GM12872 (cell line): ENCODE measurements around the gene WSB1.

Source experiments
- TF ChIP-seq, protein P1 (sequence below): IDR thresholded peaks from 3 replicates; pipeline ENCODE4 v1.5.1; 2011; ENCODE audit warnings: low read depth, mild to moderate bottlenecking, low read length, moderate library complexity; ENCODE audit not compliant: insufficient read depth

WSB1 gene

DNA sequence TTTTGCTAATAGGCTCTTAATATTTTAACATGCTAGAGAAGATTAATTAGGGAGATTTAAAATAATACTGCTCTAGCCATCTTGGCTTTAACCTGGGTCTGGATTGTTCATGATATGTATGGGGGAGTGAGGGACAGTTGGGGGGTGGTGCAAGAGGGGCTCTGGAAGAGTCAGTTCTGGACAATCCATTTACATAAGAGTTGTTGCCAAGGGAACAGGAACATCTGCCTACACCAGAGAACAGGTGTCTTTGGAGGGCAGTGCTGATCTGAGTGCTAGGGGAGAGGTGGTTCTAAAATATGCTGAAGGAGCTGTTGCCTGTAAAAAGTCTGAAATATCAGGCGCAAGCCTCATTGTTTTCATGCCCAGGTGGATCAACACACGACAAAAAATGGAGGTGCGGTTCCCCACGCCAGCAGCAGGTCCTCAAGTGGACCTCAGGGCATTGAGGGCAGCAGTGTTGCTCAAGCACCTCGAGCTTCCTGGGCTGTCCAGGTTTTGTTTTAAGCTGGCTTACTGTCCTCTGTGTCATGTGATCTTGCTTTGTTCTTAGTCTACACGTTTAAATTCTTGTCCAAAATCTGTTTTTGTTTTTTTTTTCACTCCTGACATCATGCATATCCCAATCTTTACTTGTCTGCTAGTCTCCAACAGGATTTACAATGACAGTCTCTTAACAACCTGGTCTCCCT, 25.4 kb upstream of the WSB1 start:
- TF ChIP-seq, protein P1, sequence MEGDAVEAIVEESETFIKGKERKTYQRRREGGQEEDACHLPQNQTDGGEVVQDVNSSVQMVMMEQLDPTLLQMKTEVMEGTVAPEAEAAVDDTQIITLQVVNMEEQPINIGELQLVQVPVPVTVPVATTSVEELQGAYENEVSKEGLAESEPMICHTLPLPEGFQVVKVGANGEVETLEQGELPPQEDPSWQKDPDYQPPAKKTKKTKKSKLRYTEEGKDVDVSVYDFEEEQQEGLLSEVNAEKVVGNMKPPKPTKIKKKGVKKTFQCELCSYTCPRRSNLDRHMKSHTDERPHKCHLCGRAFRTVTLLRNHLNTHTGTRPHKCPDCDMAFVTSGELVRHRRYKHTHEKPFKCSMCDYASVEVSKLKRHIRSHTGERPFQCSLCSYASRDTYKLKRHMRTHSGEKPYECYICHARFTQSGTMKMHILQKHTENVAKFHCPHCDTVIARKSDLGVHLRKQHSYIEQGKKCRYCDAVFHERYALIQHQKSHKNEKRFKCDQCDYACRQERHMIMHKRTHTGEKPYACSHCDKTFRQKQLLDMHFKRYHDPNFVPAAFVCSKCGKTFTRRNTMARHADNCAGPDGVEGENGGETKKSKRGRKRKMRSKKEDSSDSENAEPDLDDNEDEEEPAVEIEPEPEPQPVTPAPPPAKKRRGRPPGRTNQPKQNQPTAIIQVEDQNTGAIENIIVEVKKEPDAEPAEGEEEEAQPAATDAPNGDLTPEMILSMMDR: no peak

DNA sequence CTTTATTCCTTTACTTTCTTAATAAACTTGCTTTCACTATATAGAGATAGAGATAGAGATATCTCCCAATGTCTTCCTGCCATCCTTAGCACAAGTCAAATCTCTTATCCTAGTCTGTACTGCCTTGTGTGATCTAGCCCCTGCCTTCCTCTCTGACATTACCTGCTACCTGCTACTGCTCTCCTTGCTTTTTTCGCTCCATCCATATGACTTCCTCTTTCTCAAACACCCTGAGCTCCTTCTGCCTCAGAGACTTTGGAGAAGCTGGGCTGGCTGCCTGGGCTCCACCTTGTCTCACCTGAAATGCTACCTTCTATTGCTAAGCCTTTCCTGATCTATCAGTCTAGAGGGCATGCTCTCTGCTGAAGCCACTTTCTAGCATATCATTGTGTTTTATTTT, 24.7 kb upstream of the WSB1 start:
- TF ChIP-seq, protein P1: no peak

DNA sequence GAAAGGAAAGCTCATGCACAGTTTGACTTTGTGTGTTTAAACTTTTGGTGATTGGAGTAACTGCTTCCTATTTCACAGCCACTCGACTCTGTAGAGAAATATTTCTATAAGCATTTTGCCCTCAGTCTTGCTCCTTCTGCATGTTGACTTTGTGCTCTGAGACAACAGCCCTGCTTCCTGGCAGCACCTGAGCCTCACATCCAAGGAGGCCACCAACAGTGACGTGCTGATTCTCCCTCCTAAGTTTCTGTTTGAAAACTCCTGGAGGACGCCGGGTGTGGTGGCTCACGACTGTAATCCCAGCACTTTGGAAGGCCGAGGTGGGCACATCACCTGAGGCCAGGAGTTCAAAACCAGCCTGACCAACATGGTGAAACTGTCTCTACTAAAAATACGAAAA, 23.9 kb upstream of the WSB1 start:
- TF ChIP-seq, protein P1: no peak

DNA sequence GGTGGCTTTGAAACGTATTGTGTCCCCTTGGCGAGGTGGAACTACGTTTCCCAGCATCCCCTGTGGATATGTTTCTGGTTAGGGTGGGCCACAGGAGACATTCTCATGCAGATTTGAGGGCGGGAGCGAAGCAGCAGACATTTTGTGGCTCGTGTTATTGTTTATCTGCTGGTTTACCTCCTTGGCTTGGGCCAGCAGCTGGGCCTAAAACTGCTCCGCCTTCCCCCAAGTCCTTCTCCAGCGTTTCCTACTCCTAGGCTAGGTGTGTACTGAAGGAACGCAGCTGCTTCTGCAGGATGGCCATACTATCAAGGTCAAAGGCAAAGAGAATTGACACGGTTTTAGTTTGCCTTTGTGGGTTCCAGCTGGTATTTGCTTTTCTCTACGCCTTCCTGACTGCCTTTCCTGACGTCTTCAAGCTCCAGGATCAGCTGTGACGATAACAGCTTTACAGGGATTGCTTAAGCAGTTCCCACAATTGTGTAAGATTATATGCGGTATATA, 17.2 kb upstream of the WSB1 start:
- TF ChIP-seq, protein P1: no peak

DNA sequence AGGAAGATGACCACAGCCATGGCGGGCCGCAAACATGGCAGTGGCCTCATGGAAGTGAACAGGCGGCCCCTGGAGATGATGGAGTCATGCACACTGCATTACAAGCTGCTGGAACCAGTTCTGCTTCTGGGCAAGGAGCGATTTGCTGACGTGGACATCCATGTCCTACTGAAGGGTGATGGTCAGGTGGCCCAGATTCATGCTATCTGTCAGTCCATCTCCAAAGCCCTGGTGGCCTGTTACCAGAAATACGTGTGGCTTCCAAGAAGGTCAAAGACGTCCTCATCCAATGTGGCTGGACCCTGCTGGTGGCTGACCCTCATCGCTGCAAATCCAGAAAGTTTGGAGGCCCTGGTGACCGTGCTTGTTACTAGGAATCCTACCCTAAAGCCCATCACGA, 13.4 kb upstream of the WSB1 start:
- TF ChIP-seq, protein P1: no peak

DNA sequence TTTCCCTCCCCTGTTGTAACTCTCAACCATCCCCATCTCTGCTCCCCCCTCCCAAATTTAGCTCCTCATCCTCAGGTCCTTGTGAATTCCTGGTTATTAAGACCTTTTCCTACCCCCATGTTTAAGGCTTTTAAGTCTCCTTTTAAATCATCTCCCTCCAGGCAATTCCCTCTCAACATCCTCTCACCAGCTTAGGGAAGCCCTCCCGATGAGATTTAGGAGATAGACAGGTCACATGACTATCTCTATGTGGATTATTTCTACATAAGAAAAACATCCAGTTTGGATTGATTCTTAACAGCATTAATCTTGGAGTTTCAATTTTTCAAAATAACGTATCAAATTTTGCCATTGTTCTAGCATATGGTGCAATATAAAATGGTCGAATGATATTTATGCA, 12.5 kb upstream of the WSB1 start:
- TF ChIP-seq, protein P1: no peak

DNA sequence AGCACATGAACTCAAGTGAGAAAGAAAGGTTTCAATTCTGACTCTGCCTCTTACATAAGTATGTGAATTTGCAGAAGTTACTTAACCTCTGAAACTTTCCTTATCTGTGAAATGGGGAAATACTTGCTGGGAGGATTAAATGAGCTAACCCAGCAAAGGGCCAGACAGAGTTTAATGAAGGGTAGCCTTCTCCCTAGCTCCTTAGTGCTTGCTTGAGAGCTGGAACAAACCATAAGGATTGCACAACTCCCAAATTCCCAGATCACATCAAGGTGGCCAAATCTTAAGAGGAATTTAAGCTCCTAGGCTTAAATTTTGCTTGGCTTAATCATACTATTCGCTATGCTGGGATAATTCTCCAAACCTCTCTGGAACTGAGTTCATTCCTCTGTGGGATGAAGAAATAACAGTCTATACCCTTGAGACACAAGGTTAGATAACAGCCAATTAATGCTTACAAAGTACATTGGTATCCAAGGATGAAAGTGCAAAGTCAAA, 11.8 kb upstream of the WSB1 start:
- TF ChIP-seq, protein P1: no peak
